Natural killer cell treated with Interleukin-12 subunit alpha and Interleukin-12 subunit beta and Interleukin-15 and Interleukin-18, amount 100 ng/mL, for 72 hours (primary cell): ENCODE data around the gene SCN8A. TPM values are rescaled to one million over a fixed set of nuclear protein-coding genes. Genes with fewer than 3 reads are reported as not detected.

Experiments
- ATAC-seq, 2 donors: fragments of 150-1000 bp; cut with Tn5 transposase in 1 of 2; sonication (Bioruptor Pico), chemical (Tn5 transposase) in 1 of 2; 2 replicates each; pipeline ENCODE4 v1.10.0; 2021
- DNase-seq: peaks from one replicate; pipeline ENCODE4 v3.0.0; 2022; ENCODE audit warnings: low spot score
- H3K27ac Mint-ChIP-seq, 2 donors: 1 replicate in 1 of 2; 2 replicates in 1 of 2; pipeline ENCODE4 v1.8.0; 2022; ENCODE audit warnings: mixed read lengths in 2 of 2, mild to moderate bottlenecking in 1 of 2, moderate library complexity in 1 of 2
- H3K27me3 Mint-ChIP-seq, 2 donors: 1 replicate in 1 of 2; 2 replicates in 1 of 2; pipeline ENCODE4 v1.8.0; 2022; ENCODE audit warnings: mixed read lengths in 2 of 2
- H3K36me3 Mint-ChIP-seq: one replicate; pipeline ENCODE4 v1.8.0; 2022; ENCODE audit warnings: mixed read lengths
- H3K4me1 Mint-ChIP-seq, 2 donors: 1 replicate in 1 of 2; 2 replicates in 1 of 2; pipeline ENCODE4 v1.8.0; 2022; ENCODE audit warnings: low read depth in 2 of 2, mixed read lengths in 2 of 2, mild to moderate bottlenecking in 1 of 2
- H3K4me3 Mint-ChIP-seq: one replicate; pipeline ENCODE4 v1.8.0; 2022; ENCODE audit warnings: mixed read lengths
- H3K9me3 Mint-ChIP-seq: 2 replicates; pipeline ENCODE4 v1.8.0; 2022; ENCODE audit warnings: mixed read lengths
- total RNA-seq, 2 donors: library from RNA; stranded (reverse); gene quantifications; one replicate each; pipeline ENCODE4 v1.2.3, GENCODE V29; 2022

The SCN8A gene
- total RNA-seq, 2 donors from 2014 or later = 0.50 to 1.5 TPM

GRCh38 chr12:51687614-51688013 is 96.6 kb downstream of the SCN8A start:
- Mint-ChIP-seq H3K4me3 (no peak overlapping the region), H3K9me3 (no peaks in the 10 kb centered on the region), H3K27me3 (peaks cover 14 to 20% of the 10 kb centered on the region in 2 donors), H3K27ac (no peak overlapping the region), H3K36me3 (no peaks in the 10 kb centered on the region), H3K4me1 (no peaks in the 10 kb centered on the region)
- ATAC-seq (no peak), DNase-seq (no peak)

DNA sequence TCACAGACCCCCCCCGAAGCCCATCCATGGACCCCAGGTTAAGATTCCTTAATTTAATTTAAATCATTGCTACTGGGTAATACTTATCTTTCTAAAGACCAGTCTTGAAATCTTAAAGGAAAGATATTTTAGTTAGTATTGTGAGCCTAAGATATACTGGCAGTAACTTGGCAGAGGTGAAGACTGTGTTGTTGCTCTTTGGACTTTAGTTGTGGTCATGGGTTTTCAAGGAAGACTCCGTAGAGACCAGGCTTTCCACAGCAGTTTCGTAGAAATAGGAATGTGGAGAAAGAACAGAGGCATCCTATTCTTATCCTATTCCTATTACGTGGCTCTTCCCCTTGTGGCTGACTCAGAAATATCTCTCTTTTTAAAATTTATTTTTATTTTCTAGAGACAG is 99.0 kb downstream of the SCN8A start:
- Mint-ChIP-seq H3K9me3 (no peaks in the 10 kb centered on the region), H3K36me3 (no peaks in the 10 kb centered on the region), H3K27me3 (peaks cover 7 to 8% of the 10 kb centered on the region in 2 donors), H3K4me3 (no peak overlapping the region), H3K27ac (no peak overlapping the region), H3K4me1 (no peaks in the 10 kb centered on the region)
- DNase-seq (no peak), ATAC-seq (no peak)

- peaks cover 5 to 7% of the 10 kb centered on the region in 2 donors for H3K27me3 Mint-ChIP-seq
- H3K4me1 Mint-ChIP-seq = no peaks in the 10 kb centered on the region
- no peak overlapping the region for H3K27ac Mint-ChIP-seq
- DNase-seq (no peak), ATAC-seq (no peak)
- no peaks in the 10 kb centered on the region for H3K9me3 Mint-ChIP-seq
- no peak overlapping the region for H3K4me3 Mint-ChIP-seq
- H3K36me3 Mint-ChIP-seq = no peaks in the 10 kb centered on the region
These were observed 101.0 kb downstream of the SCN8A start for GRCh38 chr12:51692016-51692415.

GRCh38 chr12:51693569-51693968 is 102.5 kb downstream of the SCN8A start:
- Mint-ChIP-seq H3K36me3 (no peaks in the 10 kb centered on the region), H3K27me3 (peaks cover 5 to 7% of the 10 kb centered on the region in 2 donors), H3K9me3 (no peaks in the 10 kb centered on the region), H3K4me3 (no peak overlapping the region), H3K4me1 (no peaks in the 10 kb centered on the region), H3K27ac (no peak overlapping the region)
- peak in 1 of 2 donors; percentile 55 for ATAC-seq
- DNase-seq = no peak

DNA sequence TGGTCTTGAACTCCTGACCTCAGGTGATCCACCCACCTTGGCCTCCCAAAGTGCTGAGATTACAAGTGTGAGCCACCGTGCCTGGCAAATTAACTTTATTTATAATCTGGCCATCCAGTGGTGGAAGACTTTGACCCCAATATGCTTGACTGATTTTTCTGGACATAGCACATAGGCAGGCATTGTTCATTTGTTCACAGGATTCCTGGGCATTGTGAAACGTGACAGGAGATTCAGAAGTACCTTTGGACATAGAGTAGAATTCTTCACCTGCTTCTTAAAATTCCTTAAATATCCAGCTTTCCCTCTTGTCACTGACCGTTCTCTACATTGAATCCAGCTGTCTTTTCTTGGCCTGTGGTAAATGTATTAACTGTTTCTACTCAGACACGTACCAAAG is 103.1 kb downstream of the SCN8A start:
- no peak for DNase-seq
- H3K9me3 Mint-ChIP-seq = no peaks in the 10 kb centered on the region
- no peak overlapping the region for H3K27ac Mint-ChIP-seq
- no peak for ATAC-seq
- no peaks in the 10 kb centered on the region for H3K4me1 Mint-ChIP-seq
- peaks cover 8 to 13% of the 10 kb centered on the region in 2 donors for H3K27me3 Mint-ChIP-seq
- no peaks in the 10 kb centered on the region for H3K36me3 Mint-ChIP-seq
- H3K4me3 Mint-ChIP-seq = no peak overlapping the region

- peaks cover 10 to 15% of the 10 kb centered on the region in 2 donors for H3K27me3 Mint-ChIP-seq
- no peak for DNase-seq
- no peaks in the 10 kb centered on the region for H3K9me3 Mint-ChIP-seq
- H3K4me3 Mint-ChIP-seq = no peak overlapping the region
- no peaks in the 10 kb centered on the region for H3K4me1 Mint-ChIP-seq
- no peak overlapping the region for H3K27ac Mint-ChIP-seq
- no peaks in the 10 kb centered on the region for H3K36me3 Mint-ChIP-seq
- ATAC-seq = no peak
These were observed 104.4 kb downstream of the SCN8A start for GRCh38 chr12:51695241-51696010.

DNA sequence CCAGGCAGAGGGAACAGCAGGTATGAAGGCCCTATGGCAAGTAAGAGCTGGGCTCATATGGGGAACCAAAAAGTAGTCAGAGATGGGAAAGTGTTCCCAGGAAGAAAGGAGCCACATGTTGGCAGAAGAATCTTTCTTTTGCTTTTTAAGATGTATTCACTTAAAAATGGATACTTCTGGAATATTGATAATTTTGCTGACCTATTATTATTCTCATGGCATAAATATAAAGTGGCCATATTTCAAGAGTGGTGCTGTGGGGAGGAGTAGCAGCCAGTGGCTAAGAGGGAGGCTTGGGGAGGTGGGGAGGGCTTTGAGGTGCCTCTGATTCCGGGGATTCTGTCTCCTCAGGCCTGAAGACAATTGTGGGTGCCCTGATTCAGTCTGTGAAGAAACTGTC is 108.2 kb downstream of the SCN8A start:
- H3K4me1 Mint-ChIP-seq = no peaks in the 10 kb centered on the region
- H3K36me3 Mint-ChIP-seq = no peaks in the 10 kb centered on the region
- ATAC-seq (no peak), DNase-seq (no peak)
- H3K27me3 Mint-ChIP-seq = peaks cover 7 to 8% of the 10 kb centered on the region in 2 donors
- H3K9me3 Mint-ChIP-seq = no peaks in the 10 kb centered on the region
- no peak overlapping the region for H3K27ac Mint-ChIP-seq
- no peak overlapping the region for H3K4me3 Mint-ChIP-seq

DNA sequence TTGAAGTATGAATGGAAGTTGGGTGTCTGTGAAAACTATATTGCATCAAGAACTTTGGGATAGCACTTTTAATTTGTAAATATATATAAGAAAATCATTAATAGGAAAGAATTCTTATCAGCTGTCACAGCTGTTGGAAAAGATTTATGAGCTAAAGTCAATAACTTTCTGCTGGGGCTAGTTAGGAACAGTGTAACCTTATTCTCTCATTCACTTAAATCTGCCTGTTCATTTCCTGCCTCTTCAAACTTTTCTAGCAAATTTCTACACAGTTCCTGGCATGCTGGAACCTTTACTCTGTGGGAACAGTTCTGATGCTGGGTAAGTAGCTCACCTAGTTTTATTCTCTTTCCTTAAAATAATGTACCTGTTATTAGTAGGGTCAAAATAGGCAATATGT is 109.9 kb downstream of the SCN8A start:
- Mint-ChIP-seq H3K9me3 (no peaks in the 10 kb centered on the region), H3K27me3 (peaks cover 5 to 8% of the 10 kb centered on the region in 2 donors), H3K36me3 (no peaks in the 10 kb centered on the region), H3K27ac (no peak overlapping the region), H3K4me1 (no peaks in the 10 kb centered on the region), H3K4me3 (no peak overlapping the region)
- no peak for ATAC-seq
- no peak for DNase-seq

DNA sequence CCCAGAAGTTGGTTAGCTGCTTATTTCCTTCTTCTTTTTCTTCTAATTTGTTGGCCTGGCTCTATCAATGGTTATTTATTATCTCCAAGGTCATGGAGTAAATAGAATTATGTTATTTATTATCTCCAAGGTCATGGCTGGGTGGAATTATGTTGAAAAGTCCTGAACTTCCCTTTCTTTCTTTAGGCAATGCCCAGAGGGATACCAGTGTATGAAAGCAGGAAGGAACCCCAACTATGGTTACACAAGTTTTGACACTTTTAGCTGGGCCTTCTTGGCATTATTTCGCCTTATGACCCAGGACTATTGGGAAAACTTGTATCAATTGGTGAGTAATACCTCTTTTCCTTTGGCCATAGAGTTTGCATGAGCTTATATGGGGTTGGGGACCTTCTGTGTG is 111.6 kb downstream of the SCN8A start:
- ATAC-seq (no peak), DNase-seq (no peak)
- Mint-ChIP-seq H3K27me3 (peaks cover 5 to 8% of the 10 kb centered on the region in 2 donors), H3K4me3 (no peak overlapping the region), H3K27ac (no peak overlapping the region), H3K36me3 (no peaks in the 10 kb centered on the region), H3K9me3 (no peaks in the 10 kb centered on the region), H3K4me1 (no peaks in the 10 kb centered on the region)

GRCh38 chr12:51705450-51705849 is 114.4 kb downstream of the SCN8A start:
- DNase-seq (no peak), ATAC-seq (no peak)
- Mint-ChIP-seq H3K27ac (no peak overlapping the region), H3K36me3 (no peaks in the 10 kb centered on the region), H3K9me3 (no peaks in the 10 kb centered on the region), H3K27me3 (peaks cover 0 to 1% of the 10 kb centered on the region in 2 donors), H3K4me3 (no peak overlapping the region), H3K4me1 (no peaks in the 10 kb centered on the region)

GRCh38 chr12:51706206-51706605 is 115.2 kb downstream of the SCN8A start:
- Mint-ChIP-seq H3K4me3 (no peak overlapping the region), H3K36me3 (no peaks in the 10 kb centered on the region), H3K27ac (no peak overlapping the region), H3K9me3 (no peaks in the 10 kb centered on the region), H3K4me1 (no peaks in the 10 kb centered on the region), H3K27me3 (peaks cover 4 to 7% of the 10 kb centered on the region in 2 donors)
- DNase-seq (no peak), ATAC-seq (no peak)

GRCh38 chr12:51714666-51715065 is 123.6 kb downstream of the SCN8A start:
- H3K4me1 Mint-ChIP-seq = no peaks in the 10 kb centered on the region
- no peaks in the 10 kb centered on the region for H3K36me3 Mint-ChIP-seq
- H3K4me3 Mint-ChIP-seq = no peak overlapping the region
- peaks cover 28 to 38% of the 10 kb centered on the region in 2 donors for H3K27me3 Mint-ChIP-seq
- ATAC-seq (no peak), DNase-seq (no peak)
- H3K9me3 Mint-ChIP-seq = no peaks in the 10 kb centered on the region
- no peak overlapping the region for H3K27ac Mint-ChIP-seq

DNA sequence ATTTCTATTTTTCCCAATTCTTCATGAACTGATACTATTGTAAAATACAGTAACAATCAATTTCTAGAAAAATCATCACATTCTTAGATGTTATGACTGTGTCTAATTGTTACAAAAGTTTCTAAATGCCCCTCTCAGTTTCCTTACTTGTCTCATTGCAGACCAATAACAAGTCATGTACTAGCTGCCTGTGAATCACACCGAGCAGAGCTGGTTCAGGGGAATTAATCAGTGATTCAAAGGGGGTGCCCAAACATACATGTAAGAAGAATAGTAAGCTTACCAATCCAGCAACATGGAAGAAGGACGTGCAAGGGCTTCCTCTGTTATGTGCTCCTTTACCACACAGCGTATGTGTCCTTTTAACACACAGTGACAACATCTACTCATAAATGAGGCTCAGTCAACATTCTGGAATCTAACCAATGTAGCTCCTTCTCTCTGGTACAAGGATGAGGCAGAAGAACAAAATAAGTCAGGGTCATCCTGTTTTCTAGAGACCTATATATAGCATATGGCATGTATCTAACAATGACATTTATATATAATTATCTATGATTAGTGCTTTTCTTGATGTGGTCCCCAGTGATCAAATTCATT is 126.4 kb downstream of the SCN8A start:
- H3K27me3 Mint-ChIP-seq = peaks cover 31 to 39% of the 10 kb centered on the region in 2 donors
- no peak overlapping the region for H3K4me3 Mint-ChIP-seq
- no peak for ATAC-seq

GRCh38 chr12:51721282-51721940 is 130.4 kb downstream of the SCN8A start:
- H3K27ac Mint-ChIP-seq = no peak overlapping the region

More for the DNA sequence above, 126.4 kb downstream of the SCN8A start:
- no peak for DNase-seq
- no peaks in the 10 kb centered on the region for H3K36me3 Mint-ChIP-seq
- peaks cover 8 to 10% of the 10 kb centered on the region in 2 donors for H3K4me1 Mint-ChIP-seq
- no peaks in the 10 kb centered on the region for H3K9me3 Mint-ChIP-seq
- H3K27ac Mint-ChIP-seq = no peak overlapping the region

More at GRCh38 chr12:51721282-51721940, 130.4 kb downstream of the SCN8A start:
- DNase-seq = peak; percentile 62
- Mint-ChIP-seq H3K36me3 (no peaks in the 10 kb centered on the region), H3K27me3 (peaks cover 19 to 28% of the 10 kb centered on the region in 2 donors), H3K4me1 (peaks cover 8 to 10% of the 10 kb centered on the region in 2 donors), H3K4me3 (peak overlapping the region; percentile 41), H3K9me3 (no peaks in the 10 kb centered on the region)
- ATAC-seq = peak; percentile 84 to 89
